Kidney epithelial cell (primary cell): Measurements from ENCODE around the gene CPT1C. TPM values are rescaled to one million over a fixed set of nuclear protein-coding genes. Genes with fewer than 3 reads are reported as not detected.

Source experiments
- DNase-seq: peaks from one replicate; pipeline ENCODE4 v3.0.0-alpha.2; 2010; ENCODE audit warnings: low read depth
- H3K27me3 ChIP-seq: 2 replicates; pipeline ENCODE4 v1.6.0; 2011; ENCODE audit warnings: low read length; ENCODE audit not compliant: control insufficient read depth, insufficient read depth
- H3K36me3 ChIP-seq: 2 replicates; pipeline ENCODE4 v1.5.1; 2011; ENCODE audit warnings: low read length; ENCODE audit not compliant: control insufficient read depth, insufficient read depth
- H3K4me3 ChIP-seq: 2 replicates; pipeline ENCODE4 v1.5.1; 2011; ENCODE audit warnings: low read depth, mild to moderate bottlenecking, control low read depth, low read length
- CTCF ChIP-seq: IDR thresholded peaks from 2 replicates; pipeline ENCODE4 v1.5.1; 2011; ENCODE audit warnings: mild to moderate bottlenecking, moderate library complexity, low read length, control low read depth, inconsistent platforms; ENCODE audit not compliant: insufficient read depth, poor library complexity, severe bottlenecking
- total RNA-seq: library from RNA; depleted of rRNA; stranded (reverse); fragments of >200 nt; gene quantifications from 2 replicates; pipeline ENCODE4 v1.2.3, GENCODE V29; 2015

The CPT1C gene
- total RNA-seq, 1 donor from 2014 or later = 3.4 TPM

GRCh38 chr19:49669516-49669915 is 21.4 kb upstream of the CPT1C start:
- no peak for TF ChIP-seq CTCF
- Histone ChIP-seq H3K27me3 (no peaks in the 10 kb centered on the region), H3K4me3 (no peak overlapping the region), H3K36me3 (no peaks in the 10 kb centered on the region)
- no peak for DNase-seq

GRCh38 chr19:49672131-49672919 is 18.6 kb upstream of the CPT1C start:
- peak; percentile 97 for TF ChIP-seq CTCF
- no peak for DNase-seq
- no peaks in the 10 kb centered on the region for H3K36me3 ChIP-seq
- no peak overlapping the region for H3K4me3 ChIP-seq
- H3K27me3 ChIP-seq = no peaks in the 10 kb centered on the region

GRCh38 chr19:49676136-49676783 is 14.7 kb upstream of the CPT1C start:
- no peaks in the 10 kb centered on the region for H3K27me3 ChIP-seq
- peak overlapping the region; percentile 40 for H3K4me3 ChIP-seq
- peak; percentile 81 for DNase-seq
- no peaks in the 10 kb centered on the region for H3K36me3 ChIP-seq
- no peak for TF ChIP-seq CTCF

- peak overlapping the region; percentile 81 for H3K4me3 ChIP-seq
- peak; percentile 98 for DNase-seq
- no peak for TF ChIP-seq CTCF
- no peaks in the 10 kb centered on the region for H3K36me3 ChIP-seq
- H3K27me3 ChIP-seq = no peaks in the 10 kb centered on the region
Measured at GRCh38 chr19:49676784-49677230, 14.1 kb upstream of the CPT1C start.

GRCh38 chr19:49677231-49677900 is 13.6 kb upstream of the CPT1C start, which contains the start of gene PRMT1:
Gene PRMT1, plus strand, starts transcription at chr19:49677271. Its CDS starts 10 bp downstream, at chr19:49677281.
- Histone ChIP-seq H3K36me3 (peaks cover 3% of the 10 kb centered on the region), H3K4me3 (peak within 1 kb of the TSS; percentile 81), H3K27me3 (no peaks in the 10 kb centered on the region)
- DNase-seq = no peak
- no peak for TF ChIP-seq CTCF
